ENCODE results near the gene CTNNA2.

The CTNNA2 gene

GRCh38 chr2:80363330-80363729 is 850.5 kb downstream of the CTNNA2 start:
- Histone ChIP-seq H2BK12ac (ENCODE audit: low read length in 2 of 2) (no peak overlapping the region), H3K23ac (ENCODE audit: low read length in 2 of 2) (no peak overlapping the region), H3K9me3 (ENCODE audit: control insufficient read depth, low read length) (no peaks in the 10 kb centered on the region), H3K4me2 (ENCODE audit: low read length, poor library complexity, severe bottlenecking) (no peak overlapping the region), H3K4me3 (ENCODE audit: insufficient read depth in 1 of 2, low read depth in 1 of 2, low read length in 2 of 2) (no peak overlapping the region), H3K27me3 (ENCODE audit: control insufficient read depth in 1 of 2, insufficient read depth in 1 of 2, low read length in 2 of 2) (no peaks in the 10 kb centered on the region), H2BK5ac (ENCODE audit: low read depth, low read length, poor library complexity, severe bottlenecking) (no peak overlapping the region), H2AFZ (ENCODE audit: low read depth, low read length) (no peak overlapping the region), H3K27ac (ENCODE audit: low read length, poor library complexity, severe bottlenecking) (no peak overlapping the region), H3K9ac (ENCODE audit: low read length) (no peak overlapping the region), H2AK5ac (ENCODE audit: low read length, severe bottlenecking) (no peak overlapping the region), H4K91ac (ENCODE audit: low read length) (no peak overlapping the region), H3K36me3 (ENCODE audit: control insufficient read depth in 1 of 2, insufficient read depth in 2 of 2, low read depth in 1 of 2, low read length in 2 of 2) (no peaks in the 10 kb centered on the region), H2BK15ac (ENCODE audit: low read depth, poor library complexity, severe bottlenecking) (no peak overlapping the region), H3K18ac (ENCODE audit: low read depth in 1 of 2, low read length in 2 of 2) (no peak overlapping the region), H3K79me1 (replicated peaks; ENCODE audit: low read length, poor library complexity, severe bottlenecking) (no peaks in the 10 kb centered on the region), H3K4me1 (ENCODE audit: control insufficient read depth, insufficient read depth, low read depth, low read length) (no peaks in the 10 kb centered on the region), H3K14ac (ENCODE audit: low read length in 2 of 2) (no peak overlapping the region), H3K4ac (ENCODE audit: low read depth in 1 of 2, low read length in 2 of 2) (no peak overlapping the region), H4K8ac (ENCODE audit: low read length) (no peak overlapping the region), H2BK120ac (ENCODE audit: low read depth, low read length) (no peak overlapping the region)
- 45% methylated on average over 3 of the region's 5 CpGs for WGBS
- no peak for DNase-seq

- WGBS: 46% methylated on average over 4 of the region's 7 CpGs
- H3K18ac ChIP-seq (ENCODE audit: low read depth in 1 of 2, low read length in 2 of 2): no peak overlapping the region
- H4K8ac ChIP-seq (ENCODE audit: low read length): no peak overlapping the region
- H3K14ac ChIP-seq (ENCODE audit: low read length in 2 of 2): no peak overlapping the region
- no peak overlapping the region for H2BK12ac ChIP-seq (ENCODE audit: low read length in 2 of 2)
- H3K9me3 ChIP-seq (ENCODE audit: control insufficient read depth, low read length): no peaks in the 10 kb centered on the region
- no peaks in the 10 kb centered on the region for H3K36me3 ChIP-seq (ENCODE audit: control insufficient read depth in 1 of 2, insufficient read depth in 2 of 2, low read depth in 1 of 2, low read length in 2 of 2)
- DNase-seq: no peak
- no peaks in the 10 kb centered on the region for H3K4me1 ChIP-seq (ENCODE audit: control insufficient read depth, insufficient read depth, low read depth, low read length)
- no peak overlapping the region for H3K4me3 ChIP-seq (ENCODE audit: insufficient read depth in 1 of 2, low read depth in 1 of 2, low read length in 2 of 2)
- no peak overlapping the region for H3K27ac ChIP-seq (ENCODE audit: low read length, poor library complexity, severe bottlenecking)
- no peak overlapping the region for H4K91ac ChIP-seq (ENCODE audit: low read length)
- no peak overlapping the region for H2BK5ac ChIP-seq (ENCODE audit: low read depth, low read length, poor library complexity, severe bottlenecking)
- H2AFZ ChIP-seq (ENCODE audit: low read depth, low read length): no peak overlapping the region
- H2AK5ac ChIP-seq (ENCODE audit: low read length, severe bottlenecking): no peak overlapping the region
- no peak overlapping the region for H2BK15ac ChIP-seq (ENCODE audit: low read depth, poor library complexity, severe bottlenecking)
- H3K4me2 ChIP-seq (ENCODE audit: low read length, poor library complexity, severe bottlenecking): no peak overlapping the region
- no peak overlapping the region for H3K23ac ChIP-seq (ENCODE audit: low read length in 2 of 2)
- no peaks in the 10 kb centered on the region for H3K79me1 ChIP-seq (replicated peaks; ENCODE audit: low read length, poor library complexity, severe bottlenecking)
- H2BK120ac ChIP-seq (ENCODE audit: low read depth, low read length): no peak overlapping the region
- no peak overlapping the region for H3K4ac ChIP-seq (ENCODE audit: low read depth in 1 of 2, low read length in 2 of 2)
- peak overlapping the region; percentile 30 for H3K9ac ChIP-seq (ENCODE audit: low read length)
- no peaks in the 10 kb centered on the region for H3K27me3 ChIP-seq (ENCODE audit: control insufficient read depth in 1 of 2, insufficient read depth in 1 of 2, low read length in 2 of 2)
Observed at GRCh38 chr2:80363791-80364349, 851.0 kb downstream of the CTNNA2 start.

- H2BK12ac ChIP-seq (ENCODE audit: low read length in 2 of 2): no peak overlapping the region
- H3K4me3 ChIP-seq (ENCODE audit: insufficient read depth in 1 of 2, low read depth in 1 of 2, low read length in 2 of 2): no peak overlapping the region
- H3K27ac ChIP-seq (ENCODE audit: low read length, poor library complexity, severe bottlenecking): no peak overlapping the region
- no peaks in the 10 kb centered on the region for H3K27me3 ChIP-seq (ENCODE audit: control insufficient read depth in 1 of 2, insufficient read depth in 1 of 2, low read length in 2 of 2)
- no peaks in the 10 kb centered on the region for H3K4me1 ChIP-seq (ENCODE audit: control insufficient read depth, insufficient read depth, low read depth, low read length)
- no peaks in the 10 kb centered on the region for H3K79me1 ChIP-seq (replicated peaks; ENCODE audit: low read length, poor library complexity, severe bottlenecking)
- H3K9me3 ChIP-seq (ENCODE audit: control insufficient read depth, low read length): no peaks in the 10 kb centered on the region
- H2AFZ ChIP-seq (ENCODE audit: low read depth, low read length): no peak overlapping the region
- no peak overlapping the region for H3K4ac ChIP-seq (ENCODE audit: low read depth in 1 of 2, low read length in 2 of 2)
- H3K18ac ChIP-seq (ENCODE audit: low read depth in 1 of 2, low read length in 2 of 2): no peak overlapping the region
- no peak overlapping the region for H4K8ac ChIP-seq (ENCODE audit: low read length)
- no peak overlapping the region for H2AK5ac ChIP-seq (ENCODE audit: low read length, severe bottlenecking)
- no peak overlapping the region for H2BK15ac ChIP-seq (ENCODE audit: low read depth, poor library complexity, severe bottlenecking)
- H3K4me2 ChIP-seq (ENCODE audit: low read length, poor library complexity, severe bottlenecking): no peak overlapping the region
- no peaks in the 10 kb centered on the region for H3K36me3 ChIP-seq (ENCODE audit: control insufficient read depth in 1 of 2, insufficient read depth in 2 of 2, low read depth in 1 of 2, low read length in 2 of 2)
- WGBS: 47% methylated on average over 5 of the region's 6 CpGs
- H3K9ac ChIP-seq (ENCODE audit: low read length): no peak overlapping the region
- no peak overlapping the region for H3K14ac ChIP-seq (ENCODE audit: low read length in 2 of 2)
- H4K91ac ChIP-seq (ENCODE audit: low read length): no peak overlapping the region
- H3K23ac ChIP-seq (ENCODE audit: low read length in 2 of 2): no peak overlapping the region
- no peak overlapping the region for H2BK5ac ChIP-seq (ENCODE audit: low read depth, low read length, poor library complexity, severe bottlenecking)
- H2BK120ac ChIP-seq (ENCODE audit: low read depth, low read length): no peak overlapping the region
- no peak for DNase-seq
Observed at GRCh38 chr2:80364524-80365212, 851.8 kb downstream of the CTNNA2 start.

- no peak overlapping the region for H3K4me3 ChIP-seq (ENCODE audit: insufficient read depth in 1 of 2, low read depth in 1 of 2, low read length in 2 of 2)
- WGBS: 36% methylated on average over 2 of the region's 3 CpGs
- no peak overlapping the region for H3K23ac ChIP-seq (ENCODE audit: low read length in 2 of 2)
- no peak overlapping the region for H4K8ac ChIP-seq (ENCODE audit: low read length)
- H3K9ac ChIP-seq (ENCODE audit: low read length): no peak overlapping the region
- no peaks in the 10 kb centered on the region for H3K4me1 ChIP-seq (ENCODE audit: control insufficient read depth, insufficient read depth, low read depth, low read length)
- no peaks in the 10 kb centered on the region for H3K27me3 ChIP-seq (ENCODE audit: control insufficient read depth in 1 of 2, insufficient read depth in 1 of 2, low read length in 2 of 2)
- no peaks in the 10 kb centered on the region for H3K79me1 ChIP-seq (replicated peaks; ENCODE audit: low read length, poor library complexity, severe bottlenecking)
- no peak overlapping the region for H3K18ac ChIP-seq (ENCODE audit: low read depth in 1 of 2, low read length in 2 of 2)
- no peak overlapping the region for H2BK12ac ChIP-seq (ENCODE audit: low read length in 2 of 2)
- H4K91ac ChIP-seq (ENCODE audit: low read length): no peak overlapping the region
- H3K36me3 ChIP-seq (ENCODE audit: control insufficient read depth in 1 of 2, insufficient read depth in 2 of 2, low read depth in 1 of 2, low read length in 2 of 2): no peaks in the 10 kb centered on the region
- H2BK120ac ChIP-seq (ENCODE audit: low read depth, low read length): no peak overlapping the region
- no peak overlapping the region for H2BK5ac ChIP-seq (ENCODE audit: low read depth, low read length, poor library complexity, severe bottlenecking)
- H2AK5ac ChIP-seq (ENCODE audit: low read length, severe bottlenecking): no peak overlapping the region
- no peak overlapping the region for H3K14ac ChIP-seq (ENCODE audit: low read length in 2 of 2)
- no peak overlapping the region for H2AFZ ChIP-seq (ENCODE audit: low read depth, low read length)
- no peak overlapping the region for H3K4ac ChIP-seq (ENCODE audit: low read depth in 1 of 2, low read length in 2 of 2)
- H3K4me2 ChIP-seq (ENCODE audit: low read length, poor library complexity, severe bottlenecking): no peak overlapping the region
- no peak overlapping the region for H3K27ac ChIP-seq (ENCODE audit: low read length, poor library complexity, severe bottlenecking)
- DNase-seq: no peak
- H3K9me3 ChIP-seq (ENCODE audit: control insufficient read depth, low read length): no peaks in the 10 kb centered on the region
- H2BK15ac ChIP-seq (ENCODE audit: low read depth, poor library complexity, severe bottlenecking): no peak overlapping the region
Observed at GRCh38 chr2:80365762-80366161, 852.9 kb downstream of the CTNNA2 start.
